Cardiac ventricle fibroblast (primary cell): ENCODE results near the gene PSMD9. TPM values are rescaled to one million over a fixed set of nuclear protein-coding genes. Genes with fewer than 3 reads are reported as not detected.

Source experiments
- total RNA-seq: library from RNA; depleted of rRNA; stranded (reverse); fragments of >200 nt; gene quantifications from 2 replicates; pipeline ENCODE4 v1.2.3, GENCODE V29; 2015

The PSMD9 gene
- 39.6 and 74.4 TPM in 2 replicates for total RNA-seq

GRCh38 chr12:121888478-121889273 is at the start of gene PSMD9:
Gene PSMD9 (plus strand): TSS chr12:121888790. CDS start chr12:121888857, 67 bp downstream.

GRCh38 chr12:121858662-121859572 is 29.7 kb upstream of the PSMD9 start, which contains the start of gene HPD:
Gene HPD (minus strand): TSS chr12:121858859. CDS start chr12:121858823, 36 bp downstream.

GRCh38 chr12:121917950-121918678 is 29.5 kb downstream of the PSMD9 start, which contains the start of gene CFAP251:
Gene CFAP251 (plus strand): TSS chr12:121918592. CDS start chr12:121921306, 2,714 bp downstream.

Other genes starting within 250 kb of the PSMD9 start
- 0.12 and 0.15 TPM in 2 replicates for gene MORN3, start 219.1 kb upstream of the PSMD9 start, total RNA-seq
- gene TMEM120B, start 176.0 kb upstream of the PSMD9 start, total RNA-seq, result 3.5 and 4.8 TPM in 2 replicates
- 7.7 and 8.6 TPM in 2 replicates for gene RHOF, start 95.1 kb upstream of the PSMD9 start, total RNA-seq
- 8.0 and 10.9 TPM in 2 replicates for gene SETD1B, start 84.8 kb upstream of the PSMD9 start, total RNA-seq
- gene HPD, start 29.9 kb upstream of the PSMD9 start, total RNA-seq, result 15.6 and 20.1 TPM in 2 replicates
- gene CFAP251, start 29.8 kb downstream of the PSMD9 start, total RNA-seq, result 0.62 and 3.4 TPM in 2 replicates
- 2.0 and 2.6 TPM in 2 replicates for gene BCL7A, start 133.1 kb downstream of the PSMD9 start, total RNA-seq
- gene MLXIP, start 190.0 kb downstream of the PSMD9 start, total RNA-seq, result 21.6 and 25.1 TPM in 2 replicates